RPMI7951 (cell line): Measurements from ENCODE around the gene FBLN7. TPM values are rescaled to one million over a fixed set of nuclear protein-coding genes. Genes with fewer than 3 reads are reported as not detected.

Source experiments
- DNase-seq: peaks from one replicate; pipeline ENCODE4 v3.0.0-alpha.2; 2012; ENCODE audit warnings: low read depth
- total RNA-seq: library from RNA; depleted of rRNA; stranded (reverse); fragments of >200 nt; shearing (Covaris generic); gene quantifications from 2 replicates; pipeline ENCODE4 v1.2.3, GENCODE V29; 2014

FBLN7 gene
- total RNA-seq, 1 experiment from 2014 or later = 10.2 TPM

GRCh38 chr2:112156152-112156986 lies 18.2 kb downstream of the FBLN7 start:
- peak; percentile 95 for DNase-seq

- peak; percentile 28 for DNase-seq
Observed at GRCh38 chr2:112157472-112157871, 19.3 kb downstream of the FBLN7 start.

- no peak for DNase-seq
Observed at GRCh38 chr2:112159454-112159921, 21.3 kb downstream of the FBLN7 start.

- DNase-seq = no peak
Observed at GRCh38 chr2:112160283-112161250, 22.4 kb downstream of the FBLN7 start.

GRCh38 chr2:112161431-112162145 lies 23.4 kb downstream of the FBLN7 start:
- no peak for DNase-seq

GRCh38 chr2:112162341-112162740 lies 24.2 kb downstream of the FBLN7 start:
- no peak for DNase-seq

- no peak for DNase-seq
Observed at GRCh38 chr2:112162956-112163355, 24.8 kb downstream of the FBLN7 start.

GRCh38 chr2:112163541-112163981 lies 25.4 kb downstream of the FBLN7 start:
- no peak for DNase-seq

GRCh38 chr2:112164876-112165275 lies 26.7 kb downstream of the FBLN7 start:
- no peak for DNase-seq

GRCh38 chr2:112165296-112165695 lies 27.1 kb downstream of the FBLN7 start:
- no peak for DNase-seq

- no peak for DNase-seq
Observed at GRCh38 chr2:112166806-112167499, 28.8 kb downstream of the FBLN7 start.

- peak; percentile 36 for DNase-seq
Observed at GRCh38 chr2:112168422-112169124, 30.4 kb downstream of the FBLN7 start.

GRCh38 chr2:112170495-112170894 lies 32.3 kb downstream of the FBLN7 start:
- DNase-seq = no peak

- no peak for DNase-seq
Observed at GRCh38 chr2:112173646-112174319, 35.6 kb downstream of the FBLN7 start.

GRCh38 chr2:112174383-112174782 lies 36.2 kb downstream of the FBLN7 start:
- no peak for DNase-seq

- no peak for DNase-seq
Observed at GRCh38 chr2:112175333-112175732, 37.1 kb downstream of the FBLN7 start.

- DNase-seq = no peak
Observed at GRCh38 chr2:112175958-112176573, 37.9 kb downstream of the FBLN7 start.

GRCh38 chr2:112181571-112182290 lies 43.5 kb downstream of the FBLN7 start:
- no peak for DNase-seq

- no peak for DNase-seq
Observed at GRCh38 chr2:112182581-112183034, 44.4 kb downstream of the FBLN7 start.
